HCT116 (cell line): ENCODE measurements around the gene RSRC1. TPM values are rescaled to one million over a fixed set of nuclear protein-coding genes. Genes with fewer than 3 reads are reported as not detected.
"Not testable (repeated sequence)": the region's sequence is repeated elsewhere in the genome, so short reads cannot be mapped to it uniquely, and the experiment has no call there.

Experiments used
- ATAC-seq: fragments of 200-7000 bp; cut with Tn5 transposase; 2 replicates; pipeline ENCODE4 v1.9.1; 2020; ENCODE audit warnings: mild to moderate bottlenecking, moderate library complexity
- BruUV-seq: library from RNA; stranded (reverse); fragments of 400-500 nt; replicated peaks from 2 replicates; lab custom pipeline; 2021; lab: Mats Ljungman, UMichigan
- CTCF ChIA-PET: fragments of 300-600 bp; sonication (Branson Sonifier 250); formaldehyde crosslinking; loops from one replicate; lab custom pipeline; 2021; ENCODE audit warnings: antibody characterized with exemption; lab: Charles Lee
- POLR2A ChIA-PET: fragments of 300-600, 350-600 bp; sonication (Branson Sonifier 250); formaldehyde crosslinking; loops from one replicate; lab custom pipeline; 2021; ENCODE audit warnings: antibody characterized with exemption; lab: Charles Lee
- RAD21 ChIA-PET, 2 experiments: fragments of 300-600 bp; sonication (Branson Sonifier 250); formaldehyde crosslinking; loops; one replicate each; lab custom pipeline; 2023; ENCODE audit warnings: low total read pairs in 2 of 2; ENCODE audit not compliant: uncharacterized antibody in 2 of 2, unreplicated experiment in 2 of 2, low non-redundant PET in 1 of 2; lab: Charles Lee
- DNase-seq: peaks from one replicate; pipeline ENCODE4 v3.0.0-alpha.2; 2010; ENCODE audit warnings: low read depth, low spot score
- H2AFZ ChIP-seq: fragments of 200-600 bp; shearing (Covaris generic), sonication (generic); 2 replicates; pipeline ENCODE4 v1.6.1; 2017; ENCODE audit warnings: low read depth, mixed run types, mixed read lengths, antibody characterized with exemption, low read length; ENCODE audit not compliant: poor library complexity, severe bottlenecking
- H3K27ac ChIP-seq: 2 replicates; pipeline ENCODE4 v1.5.1; 2012; ENCODE audit warnings: low read depth, low read length
- H3K27me3 ChIP-seq: fragments of 200-600 bp; sonication (generic); 2 replicates; pipeline ENCODE4 v1.6.1; 2016; ENCODE audit warnings: mixed run types, low read length, mixed read lengths; ENCODE audit not compliant: insufficient read depth
- H3K36me3 ChIP-seq, 2 experiments: fragments of 200-500 bp in 1 of 2; fragments of 200-600 bp in 1 of 2; sonication (Bioruptor generic) in 1 of 2; sonication (generic) in 1 of 2; 2 replicates each; pipeline versions ENCODE4 v1.5.1 to v1.6.1; 2014 to 2016; ENCODE audit warnings: low read length in 2 of 2, inconsistent platforms in 1 of 2, mixed read lengths in 1 of 2, mixed run types in 1 of 2; ENCODE audit not compliant: insufficient read depth in 2 of 2, control insufficient read depth in 1 of 2
- H3K4me1 ChIP-seq, 2 experiments: fragments of 200-600 bp in 1 of 2; sonication (generic) in 1 of 2; 2 replicates each; pipeline versions ENCODE4 v1.5.1 to v1.6.1; 2012 to 2017; ENCODE audit warnings: low read length in 2 of 2, inconsistent platforms in 1 of 2, mild to moderate bottlenecking in 1 of 2, mixed read lengths in 1 of 2, mixed run types in 1 of 2, moderate library complexity in 1 of 2; ENCODE audit not compliant: insufficient read depth in 2 of 2, control insufficient read depth in 1 of 2
- H3K4me2 ChIP-seq: fragments of 200-600 bp; sonication (generic); 2 replicates; pipeline ENCODE4 v1.6.1; 2017; ENCODE audit warnings: mixed run types, low read length, mixed read lengths
- H3K4me3 ChIP-seq, 2 experiments: fragments of 200-600 bp in 1 of 2; sonication (generic) in 1 of 2; replicated peaks in 1 of 2; 2 replicates each; pipeline ENCODE4 v1.5.1; 2011 to 2016; ENCODE audit warnings: low read length in 2 of 2, control low read depth in 1 of 2, low read depth in 1 of 2, mild to moderate bottlenecking in 1 of 2, mixed read lengths in 1 of 2, mixed run types in 1 of 2
- H3K79me2 ChIP-seq: fragments of 200-600 bp; sonication (generic); 2 replicates; pipeline ENCODE4 v1.6.1; 2017; ENCODE audit warnings: mild to moderate bottlenecking, mixed run types, low read length, moderate library complexity, mixed read lengths; ENCODE audit not compliant: insufficient read depth
- H3K9ac ChIP-seq: fragments of 200-600 bp; sonication (generic); 2 replicates; pipeline ENCODE4 v1.6.1; 2016; ENCODE audit warnings: low read length, mixed read lengths
- H3K9me2 ChIP-seq: fragments of 200-600 bp; sonication (generic), shearing (Covaris generic); 2 replicates; pipeline ENCODE4 v1.6.1; 2017; ENCODE audit warnings: mixed run types, mild to moderate bottlenecking, moderate library complexity; ENCODE audit not compliant: insufficient read depth
- H3K9me3 ChIP-seq, 2 experiments: fragments of 200-500 bp in 1 of 2; fragments of 200-600 bp in 1 of 2; sonication (Bioruptor generic) in 1 of 2; sonication (generic) in 1 of 2; 2 replicates each; pipeline ENCODE4 v1.6.1; 2014 to 2017; ENCODE audit warnings: low read length in 2 of 2, mixed read lengths in 2 of 2, inconsistent platforms in 1 of 2, low read depth in 1 of 2, mild to moderate bottlenecking in 1 of 2, mixed run types in 1 of 2, moderate library complexity in 1 of 2; ENCODE audit not compliant: control insufficient read depth in 1 of 2, insufficient read depth in 1 of 2
- H4K20me1 ChIP-seq: fragments of 200-600 bp; sonication (generic), shearing (Covaris generic); 2 replicates; pipeline ENCODE4 v1.6.1; 2017; ENCODE audit warnings: mixed run types, mild to moderate bottlenecking, moderate library complexity; ENCODE audit not compliant: insufficient read depth
- CBX3 ChIP-seq: IDR thresholded peaks from 2 replicates; pipeline ENCODE4 v1.6.1; 2012; ENCODE audit warnings: low read depth
- EGR1 ChIP-seq: IDR thresholded peaks from 2 replicates; pipeline ENCODE4 v1.6.1; 2012; ENCODE audit warnings: low read depth
- EZH2phosphoT487 ChIP-seq: fragments of 200-600 bp; IDR thresholded peaks from 2 replicates; pipeline ENCODE4 v1.6.1; 2018; ENCODE audit warnings: antibody characterized with exemption, borderline replicate concordance
- POLR2A ChIP-seq: IDR thresholded peaks from 2 replicates; pipeline ENCODE4 v1.7.0; 2011; ENCODE audit warnings: borderline replicate concordance; ENCODE audit not compliant: insufficient read depth, insufficient read length; ENCODE audit errors: extremely low read depth
- REST ChIP-seq: IDR thresholded peaks from 2 replicates; pipeline ENCODE4 v1.6.1; 2012; ENCODE audit warnings: low read depth
- intact Hi-C: fragments of 100-400 bp; cut with micrococcal nuclease; formaldehyde crosslinking; loops from 2 replicates; pipeline ENCODE4 v1.10.0; 2022
- total RNA-seq: library from RNA; stranded (reverse); gene quantifications from one replicate; pipeline ENCODE4 v1.2.1, GENCODE V29; 2021; ENCODE audit not compliant: unreplicated experiment

The RSRC1 gene
- total RNA-seq, 1 experiment from 2014 or later: 37.1 TPM

DNA sequence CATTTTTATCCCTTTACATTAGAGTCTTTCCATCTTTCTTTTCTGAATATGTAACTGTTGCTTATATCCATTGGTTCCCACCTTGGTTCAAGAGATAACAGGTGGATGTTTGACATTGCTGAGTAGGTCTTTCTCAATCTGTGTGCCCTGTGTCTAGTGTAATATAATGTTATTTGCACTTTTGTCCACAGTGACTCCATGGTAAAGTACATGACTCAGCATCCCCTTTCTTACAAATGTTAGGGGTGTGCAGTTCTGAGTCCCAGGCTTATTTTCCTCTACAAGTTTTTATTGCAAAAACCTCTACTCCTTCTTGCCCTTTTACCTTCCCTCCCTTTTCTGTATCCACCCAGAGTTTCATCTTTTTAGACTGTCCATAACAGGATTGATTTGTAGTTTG, 116.5 kb downstream of the RSRC1 start:
- no peak overlapping the region for H2AFZ ChIP-seq
- no peaks in the 10 kb centered on the region for H3K27me3 ChIP-seq
- ChIA-PET POLR2A (no interaction called here), RAD21 (no interaction called here), CTCF (no interaction called here)
- no peaks in the 10 kb centered on the region for H3K36me3 ChIP-seq
- no peak overlapping the region for H3K4me2 ChIP-seq
- H3K27ac ChIP-seq: no peak overlapping the region
- H3K9me3 ChIP-seq: no peaks in the 10 kb centered on the region
- ATAC-seq: no peak
- H3K4me3 ChIP-seq: no peak overlapping the region
- H3K9ac ChIP-seq: no peak overlapping the region
- intact Hi-C loops: no loop called here
- no peak for DNase-seq
- no peaks in the 10 kb centered on the region for H4K20me1 ChIP-seq
- no peaks in the 10 kb centered on the region for H3K9me2 ChIP-seq
- H3K4me1 ChIP-seq: no peaks in the 10 kb centered on the region
- H3K79me2 ChIP-seq: no peaks in the 10 kb centered on the region
- no TSS peak for BruUV-seq
- TF ChIP-seq POLR2A (no peak), CBX3 (no peak), REST (no peak), EZH2phosphoT487 (no peak), EGR1 (no peak)

GRCh38 chr3:158228942-158229341, 119.1 kb downstream of the RSRC1 start:
- intact Hi-C loops, H3K9me3 ChIP-seq, H3K9ac ChIP-seq, H3K79me2 ChIP-seq, H3K27ac ChIP-seq, H3K4me2 ChIP-seq, RAD21 ChIA-PET, DNase-seq, BruUV-seq, H3K4me1 ChIP-seq, H4K20me1 ChIP-seq, H3K4me3 ChIP-seq, H2AFZ ChIP-seq, ATAC-seq, H3K36me3 ChIP-seq, POLR2A ChIA-PET, H3K9me2 ChIP-seq, H3K27me3 ChIP-seq, CTCF ChIA-PET: not testable (repeated sequence)
